Heart left ventricle (tissue), 13 donors: ENCODE results near the gene SEPTIN5.

Source experiments
- CTCF ChIP-seq, 12 donors: fragments of 200-600 bp; sonication (generic) in 4 of 12; IDR thresholded peaks; one replicate each; pipeline versions ENCODE4 v1.5.0 to v1.8.0; 2018 to 2022; ENCODE audit warnings: antibody characterized with exemption in 12 of 12, mild to moderate bottlenecking in 5 of 12
- POLR2A ChIP-seq, 2 donors: fragments of 450-650 bp; IDR thresholded peaks; one replicate each; pipeline ENCODE4 v1.6.1; 2017; ENCODE audit warnings: antibody characterized with exemption in 2 of 2, mild to moderate bottlenecking in 2 of 2, moderate library complexity in 2 of 2
- donor health status: ischemic (EF 13 %, LVEDD 7.1; RV severe dilation, severe dysfunction).
- donor health status: DM: no; HTN: yes; CAD: no.
- donor health status: DM: no; HTN: no; CAD: no.
- donor health status: ischemic (EF 25% LVEDD 6.9; RV normal size, moderate dysfunction).
- donor health status: ischemic (EF 25% LVEDD 5.7; RV mildly dilated, moderate dysfunction).
- donor health status: ischemic (EF 35%, LVEDD 5.7; RV mildly dilated, moderate dysfunction).
- donor health status: nonischemic (EF 11% LVEDD 7.7; RV severe dilation, severe dysfunction).
- donor health status: DM: yes; HTN: yes; CAD: no.
- donor health status: PGD.
- donor health status: ischemic (EF 29% LVEDD 5.4; RV normal size, mild dysfunction).
- donor health status: nonischemic (EF 23%, LVEDD 6.1; RV moderate dilation, normal function).

- TF ChIP-seq CTCF (IDR thresholded peaks at IDR 0.05) = no peak
- no peak for TF ChIP-seq POLR2A (IDR thresholded peaks at IDR 0.05)
Observed at GRCh38 chr22:19701420-19702145, 12.7 kb upstream of the SEPTIN5 start.
